GM12878 (cell line): Measurements from ENCODE around the gene CHIT1.

ENCODE experiments used
- CREB1 ChIP-seq: IDR thresholded peaks from 2 replicates; pipeline ENCODE4 v1.6.1; 2012; ENCODE audit warnings: low read depth, mild to moderate bottlenecking, inconsistent platforms
- STAT3 ChIP-seq: IDR thresholded peaks from 2 replicates; pipeline ENCODE4 v1.6.1; 2011; ENCODE audit warnings: low read depth, low read length, improper control_type of control experiment
- TF ChIP-seq, protein P1 (sequence below), 3 experiments: IDR thresholded peaks in 2 of 3; conservative IDR thresholded peaks in 1 of 3; 2 replicates each; pipeline ENCODE4 v1.5.1; 2011; ENCODE audit warnings: low read depth in 3 of 3, low read length in 3 of 3, mild to moderate bottlenecking in 3 of 3, control low read depth in 2 of 3, moderate library complexity in 2 of 3, inconsistent platforms in 1 of 3, mixed read lengths in 1 of 3; ENCODE audit not compliant: control insufficient read depth in 2 of 3, insufficient read depth in 1 of 3; ENCODE audit errors: extremely low read depth in 1 of 3

DNA sequence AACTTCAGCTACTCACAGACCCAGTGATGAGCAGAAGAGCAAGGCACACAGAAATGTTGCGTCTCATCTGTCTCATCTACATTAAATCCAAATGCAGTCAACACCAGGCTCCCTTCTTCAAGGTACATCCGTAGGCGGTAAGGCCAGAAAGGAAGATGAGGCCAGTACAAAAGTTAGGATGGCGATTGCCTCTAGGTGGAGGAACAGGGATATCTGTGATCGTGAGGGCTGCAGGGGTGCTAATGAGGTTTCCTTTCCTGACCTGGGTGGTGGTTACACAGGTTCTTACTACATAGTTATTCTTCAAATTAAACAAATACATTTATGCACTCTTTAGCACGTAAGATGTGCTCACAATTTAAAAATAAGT lies 52.5 kb downstream of the CHIT1 start:
- TF ChIP-seq, protein P1, sequence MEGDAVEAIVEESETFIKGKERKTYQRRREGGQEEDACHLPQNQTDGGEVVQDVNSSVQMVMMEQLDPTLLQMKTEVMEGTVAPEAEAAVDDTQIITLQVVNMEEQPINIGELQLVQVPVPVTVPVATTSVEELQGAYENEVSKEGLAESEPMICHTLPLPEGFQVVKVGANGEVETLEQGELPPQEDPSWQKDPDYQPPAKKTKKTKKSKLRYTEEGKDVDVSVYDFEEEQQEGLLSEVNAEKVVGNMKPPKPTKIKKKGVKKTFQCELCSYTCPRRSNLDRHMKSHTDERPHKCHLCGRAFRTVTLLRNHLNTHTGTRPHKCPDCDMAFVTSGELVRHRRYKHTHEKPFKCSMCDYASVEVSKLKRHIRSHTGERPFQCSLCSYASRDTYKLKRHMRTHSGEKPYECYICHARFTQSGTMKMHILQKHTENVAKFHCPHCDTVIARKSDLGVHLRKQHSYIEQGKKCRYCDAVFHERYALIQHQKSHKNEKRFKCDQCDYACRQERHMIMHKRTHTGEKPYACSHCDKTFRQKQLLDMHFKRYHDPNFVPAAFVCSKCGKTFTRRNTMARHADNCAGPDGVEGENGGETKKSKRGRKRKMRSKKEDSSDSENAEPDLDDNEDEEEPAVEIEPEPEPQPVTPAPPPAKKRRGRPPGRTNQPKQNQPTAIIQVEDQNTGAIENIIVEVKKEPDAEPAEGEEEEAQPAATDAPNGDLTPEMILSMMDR (IDR thresholded peaks at IDR 0.05 in 2 of 3, conservative IDR thresholded peaks at IDR 0.05 in 1 of 3; ENCODE audit: control insufficient read depth in 2 of 3, extremely low read depth in 1 of 3, insufficient read depth in 1 of 3, low read depth in 3 of 3, low read length in 3 of 3) = no peak
- no peak for TF ChIP-seq CREB1
- TF ChIP-seq STAT3 = no peak
